GM19193 (cell line): ENCODE measurements around the gene HPCAL1.

Experiments used
- POLR2A ChIP-seq: IDR thresholded peaks from 4 replicates; pipeline ENCODE4 v1.6.1; 2011; ENCODE audit not compliant: insufficient read depth, insufficient read length; ENCODE audit errors: extremely low read depth

HPCAL1 gene

GRCh38 chr2:10302479-10303180, at the start of gene HPCAL1:
TSS of gene HPCAL1 (plus strand) at chr2:10302904. CDS start at chr2:10419758, 116,854 bp downstream.
- peak; percentile 43 for TF ChIP-seq POLR2A

DNA sequence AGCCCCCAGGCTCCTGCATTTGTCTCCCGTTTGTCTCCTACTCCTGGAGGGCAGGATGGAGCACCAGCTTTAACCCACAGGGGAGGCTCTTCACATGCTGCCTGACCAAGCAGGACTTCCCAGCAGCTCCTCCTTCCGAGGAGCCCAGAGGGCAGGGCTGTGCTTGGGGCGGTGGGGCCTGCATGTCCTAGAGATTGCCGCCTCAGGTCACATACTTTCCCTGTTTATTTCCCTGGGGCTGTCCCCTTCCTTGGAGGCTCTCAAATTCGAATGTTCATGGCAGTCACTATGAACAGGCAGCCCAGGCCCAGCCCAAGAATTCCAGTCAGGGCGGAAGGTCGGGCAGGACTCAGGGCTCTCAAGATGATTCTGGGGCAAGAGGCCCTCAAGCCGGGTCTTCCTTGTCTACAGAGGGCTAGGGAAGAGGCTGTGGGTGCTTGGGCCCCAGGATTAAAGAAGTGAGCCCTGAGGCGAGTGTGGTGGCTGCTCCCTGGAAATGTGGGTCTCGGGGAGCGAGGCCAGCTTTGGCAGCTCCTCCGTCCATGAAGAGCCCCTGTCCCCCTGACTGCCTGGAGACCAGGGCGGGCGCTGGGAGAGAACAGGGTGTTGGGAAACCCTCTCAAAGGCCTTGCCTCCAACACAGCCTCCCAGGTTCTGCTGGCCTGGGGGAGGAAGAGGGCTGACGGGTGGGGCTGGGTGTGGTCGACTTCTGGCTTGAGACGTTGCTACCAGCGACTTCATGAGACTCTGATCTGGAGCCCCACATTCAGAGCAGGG, 48.9 kb upstream of the HPCAL1 start:
- TF ChIP-seq POLR2A: no peak

GRCh38 chr2:10254373-10255188, 48.1 kb upstream of the HPCAL1 start:
- no peak for TF ChIP-seq POLR2A

DNA sequence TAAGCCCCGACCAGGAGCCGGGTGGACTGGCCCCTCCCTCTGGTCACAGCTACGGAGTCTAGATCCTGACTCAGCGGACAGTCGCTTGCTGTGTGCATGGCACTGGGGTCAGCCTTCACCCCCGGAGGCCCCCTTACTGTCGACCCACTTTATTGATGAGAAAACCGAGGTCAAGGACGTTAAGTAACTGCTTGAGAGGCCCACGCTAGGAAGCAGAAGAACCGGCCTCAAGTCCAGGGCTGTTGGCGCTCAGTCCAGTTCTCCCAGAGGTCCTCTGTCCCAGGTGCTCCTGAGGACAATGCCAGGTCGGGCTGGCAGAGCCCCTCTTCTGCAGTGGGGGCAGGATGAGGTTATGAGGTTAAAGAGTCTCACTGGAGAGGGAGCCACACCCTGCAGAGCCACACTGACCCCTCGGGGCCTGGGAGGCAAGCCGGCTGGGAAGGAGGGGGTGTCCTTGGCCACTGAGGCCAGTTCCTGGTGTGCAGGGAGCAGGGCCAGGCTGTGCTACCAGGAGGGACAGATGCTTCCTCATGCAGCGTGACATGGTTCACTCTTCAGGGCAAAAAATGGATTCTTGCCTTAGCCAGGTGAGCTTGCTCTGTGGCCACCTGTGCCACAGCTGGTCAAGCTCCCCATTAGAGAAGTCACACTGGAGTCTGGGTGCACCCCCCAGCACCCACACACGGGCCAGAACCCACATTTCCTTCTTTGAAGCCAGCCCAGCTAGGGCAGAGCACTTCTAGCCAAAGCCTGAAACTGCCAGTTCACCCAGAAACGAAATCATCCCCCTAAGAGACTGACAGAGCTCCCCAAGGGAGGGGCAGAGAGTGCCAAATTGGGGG, 47.3 kb upstream of the HPCAL1 start:
- no peak for TF ChIP-seq POLR2A

DNA sequence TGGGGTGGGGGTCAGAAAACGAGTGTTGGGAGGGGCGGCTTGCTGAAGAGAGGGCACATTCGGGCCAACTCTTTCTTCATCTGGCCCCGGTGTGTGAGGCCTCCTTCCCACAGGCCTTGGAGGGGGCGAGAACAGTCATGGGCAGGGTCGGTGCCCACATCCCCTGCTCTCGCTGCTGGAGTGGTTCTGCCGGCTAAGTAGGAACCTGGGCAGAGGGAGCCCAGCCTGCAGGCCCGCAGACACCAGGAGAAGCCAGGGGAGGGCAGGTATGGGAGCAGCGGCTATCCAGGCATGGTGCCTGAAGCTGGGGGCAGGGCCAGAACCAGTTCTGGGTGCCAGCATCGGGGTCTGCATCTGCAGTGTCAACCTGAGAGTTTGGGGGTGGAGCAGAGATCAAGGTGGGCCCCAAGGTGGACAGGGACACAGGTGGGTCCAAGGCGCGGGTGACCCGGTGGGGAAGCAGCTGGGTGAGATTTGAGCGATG, 46.6 kb upstream of the HPCAL1 start:
- no peak for TF ChIP-seq POLR2A

DNA sequence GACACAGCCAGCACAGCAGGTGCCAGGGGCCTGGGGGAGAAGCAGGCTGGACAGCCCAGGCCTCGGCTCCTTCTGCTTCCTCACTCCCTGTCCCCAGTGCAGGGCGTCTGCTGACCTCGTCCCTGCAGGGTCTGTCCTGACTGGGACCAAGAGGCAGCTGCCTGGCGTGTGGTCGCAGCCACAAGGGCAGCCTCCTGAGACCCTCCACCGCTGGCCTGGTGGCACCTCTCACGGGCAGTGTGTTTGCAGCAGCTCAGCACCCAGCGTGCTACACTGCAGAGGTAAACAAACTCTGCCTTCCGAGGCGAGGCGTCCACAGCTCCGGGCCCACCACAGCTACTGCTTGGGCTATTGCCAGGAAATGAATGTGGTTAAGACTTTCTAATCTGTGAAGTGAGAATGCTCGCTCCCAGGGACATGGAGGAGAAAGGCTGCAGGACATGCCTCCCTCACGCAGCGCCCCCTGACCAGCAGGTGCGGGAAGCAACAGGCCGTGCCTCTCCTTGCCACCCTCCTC, 46.1 kb upstream of the HPCAL1 start:
- no peak for TF ChIP-seq POLR2A

DNA sequence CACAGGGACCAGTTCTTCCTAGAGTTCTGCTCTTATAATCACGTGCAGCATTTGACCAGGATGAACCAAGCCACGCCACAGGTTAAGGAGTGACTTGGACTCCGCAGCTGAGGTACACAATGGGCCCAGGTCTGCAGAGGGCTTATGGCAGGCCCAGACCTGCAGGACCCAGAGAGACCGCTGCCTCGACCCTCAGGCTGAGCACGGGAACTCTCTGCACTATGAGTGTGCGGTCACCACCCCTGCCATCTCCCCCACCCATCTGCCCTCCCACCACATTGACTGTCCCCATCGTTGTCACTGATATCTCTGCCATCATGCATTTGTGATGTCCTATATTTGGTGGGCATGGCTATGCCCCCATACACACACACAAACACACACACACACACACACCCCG, 45.7 kb upstream of the HPCAL1 start:
- no peak for TF ChIP-seq POLR2A

GRCh38 chr2:10257500-10258147, 45.1 kb upstream of the HPCAL1 start:
- no peak for TF ChIP-seq POLR2A

- TF ChIP-seq POLR2A: no peak
These were observed 44.4 kb upstream of the HPCAL1 start for GRCh38 chr2:10258326-10258725.

GRCh38 chr2:10258726-10259125, 44.0 kb upstream of the HPCAL1 start:
- no peak for TF ChIP-seq POLR2A

DNA sequence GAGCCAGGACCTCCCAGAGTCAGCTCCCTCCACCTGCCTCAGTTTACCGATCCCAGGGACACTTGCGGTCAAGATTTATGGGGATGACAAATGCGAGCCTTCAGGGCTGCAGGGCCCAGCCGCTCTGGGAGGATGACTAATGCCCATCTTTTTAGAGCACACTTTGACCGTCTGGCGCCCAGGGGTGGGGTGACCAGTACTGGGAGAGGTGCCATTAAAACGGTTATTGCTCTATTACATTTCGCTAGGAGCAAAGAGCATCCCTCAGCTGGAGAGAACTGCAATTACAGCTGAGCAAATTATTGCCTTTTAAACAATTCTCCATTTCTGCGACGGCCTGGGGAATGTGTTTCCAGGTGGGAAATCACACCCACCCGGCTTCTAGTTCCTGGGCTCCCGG, 42.6 kb upstream of the HPCAL1 start:
- TF ChIP-seq POLR2A: no peak

DNA sequence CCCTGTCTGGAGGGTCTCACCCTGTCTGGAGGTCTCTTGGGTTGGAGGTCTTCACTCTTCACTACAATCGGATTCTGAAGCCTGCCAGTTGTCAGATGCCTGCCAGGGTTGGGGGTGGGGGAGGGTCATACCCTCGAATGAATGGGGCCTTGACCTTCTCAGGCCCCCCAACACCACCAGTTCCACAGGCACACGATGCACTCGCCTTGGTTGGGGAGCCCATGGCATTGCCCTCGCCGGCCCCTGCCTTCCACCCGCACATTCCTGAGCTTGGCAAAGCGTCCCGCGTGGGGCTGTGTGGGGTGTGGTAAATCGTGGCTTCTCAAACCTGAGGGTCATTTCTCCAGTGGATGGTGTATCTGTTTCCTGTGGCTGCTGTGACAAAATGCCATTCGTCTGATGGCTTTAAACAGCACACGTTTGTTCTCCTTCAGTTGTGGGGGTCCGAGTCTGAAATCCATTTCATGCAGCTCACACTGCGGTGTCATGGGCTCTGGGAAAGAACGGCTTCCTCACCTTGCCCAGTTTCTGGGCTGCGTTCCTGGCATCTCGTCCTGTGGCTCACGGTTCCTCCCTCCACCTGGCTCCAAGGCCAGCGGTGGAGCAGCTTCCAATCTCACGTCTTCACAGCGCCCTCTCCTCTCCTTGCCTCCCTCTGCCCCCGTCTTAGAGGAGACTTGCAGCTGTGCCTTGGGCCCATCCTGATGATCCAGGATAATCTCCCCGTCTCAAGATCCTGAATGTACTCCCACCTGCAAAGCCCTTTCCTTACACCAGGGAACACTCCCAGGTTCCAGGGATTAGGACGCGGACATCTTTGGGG, 38.0 kb upstream of the HPCAL1 start:
- TF ChIP-seq POLR2A: no peak
